SKM-1 (cell line): ENCODE results near the gene ZNF358.

Experiments used
- DNase-seq: peaks from one replicate; lab custom pipeline; 2025; ENCODE audit not compliant: unreplicated experiment; lab: John Stamatoyannopoulos, UW

Gene ZNF358

DNA sequence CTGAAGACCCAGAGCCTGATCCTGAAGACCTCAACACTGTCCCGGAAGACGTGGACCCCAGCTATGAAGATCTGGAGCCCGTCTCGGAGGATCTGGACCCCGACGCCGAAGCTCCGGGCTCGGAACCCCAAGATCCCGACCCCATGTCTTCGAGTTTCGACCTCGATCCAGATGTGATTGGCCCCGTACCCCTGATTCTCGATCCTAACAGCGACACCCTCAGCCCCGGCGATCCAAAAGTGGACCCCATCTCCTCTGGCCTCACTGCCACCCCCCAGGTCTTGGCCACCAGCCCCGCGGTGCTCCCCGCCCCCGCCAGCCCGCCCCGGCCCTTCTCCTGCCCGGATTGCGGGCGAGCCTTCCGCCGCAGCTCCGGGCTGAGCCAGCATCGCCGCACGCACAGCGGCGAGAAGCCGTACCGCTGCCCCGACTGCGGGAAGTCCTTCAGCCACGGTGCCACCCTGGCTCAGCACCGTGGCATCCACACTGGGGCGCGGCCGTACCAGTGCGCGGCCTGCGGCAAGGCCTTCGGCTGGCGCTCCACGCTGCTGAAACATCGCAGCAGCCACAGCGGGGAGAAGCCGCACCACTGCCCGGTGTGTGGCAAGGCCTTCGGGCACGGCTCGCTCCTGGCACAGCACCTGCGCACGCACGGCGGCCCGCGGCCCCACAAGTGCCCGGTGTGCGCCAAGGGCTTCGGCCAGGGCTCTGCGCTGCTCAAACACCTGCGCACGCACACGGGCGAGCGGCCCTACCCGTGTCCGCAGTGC, 3.6 kb downstream of the ZNF358 start:
- no peak for DNase-seq

DNA sequence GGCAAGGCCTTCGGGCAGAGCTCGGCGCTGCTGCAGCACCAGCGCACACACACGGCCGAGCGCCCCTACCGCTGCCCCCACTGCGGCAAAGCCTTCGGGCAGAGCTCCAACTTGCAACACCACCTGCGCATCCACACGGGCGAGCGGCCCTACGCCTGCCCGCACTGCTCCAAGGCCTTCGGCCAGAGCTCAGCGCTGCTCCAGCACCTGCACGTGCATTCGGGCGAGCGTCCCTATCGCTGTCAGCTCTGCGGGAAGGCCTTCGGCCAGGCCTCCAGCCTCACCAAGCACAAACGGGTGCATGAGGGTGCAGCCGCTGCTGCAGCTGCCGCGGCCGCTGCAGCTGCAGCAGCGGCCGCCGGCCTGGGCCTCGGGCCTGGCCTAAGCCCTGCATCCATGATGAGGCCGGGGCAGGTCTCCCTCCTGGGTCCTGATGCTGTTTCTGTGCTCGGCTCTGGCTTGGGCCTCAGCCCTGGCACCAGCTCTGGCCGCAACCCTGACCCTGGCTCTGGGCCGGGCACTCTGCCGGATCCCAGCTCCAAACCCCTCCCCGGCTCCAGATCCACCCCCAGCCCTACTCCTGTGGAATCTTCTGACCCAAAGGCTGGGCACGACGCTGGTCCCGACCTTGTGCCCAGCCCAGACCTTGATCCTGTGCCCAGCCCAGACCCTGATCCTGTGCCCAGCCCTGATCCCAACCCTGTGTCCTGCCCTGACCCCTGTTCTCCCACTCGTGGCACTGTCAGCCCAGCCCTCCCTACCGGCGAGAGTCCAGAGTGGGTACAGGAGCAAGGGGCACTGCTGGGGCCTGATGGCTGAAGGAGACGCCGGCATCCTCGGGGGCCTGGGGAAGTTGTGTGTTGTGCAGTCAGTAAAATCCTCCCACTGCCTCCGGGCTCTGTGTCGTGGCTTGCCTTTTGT, 4.5 kb downstream of the ZNF358 start:
- no peak for DNase-seq

DNA sequence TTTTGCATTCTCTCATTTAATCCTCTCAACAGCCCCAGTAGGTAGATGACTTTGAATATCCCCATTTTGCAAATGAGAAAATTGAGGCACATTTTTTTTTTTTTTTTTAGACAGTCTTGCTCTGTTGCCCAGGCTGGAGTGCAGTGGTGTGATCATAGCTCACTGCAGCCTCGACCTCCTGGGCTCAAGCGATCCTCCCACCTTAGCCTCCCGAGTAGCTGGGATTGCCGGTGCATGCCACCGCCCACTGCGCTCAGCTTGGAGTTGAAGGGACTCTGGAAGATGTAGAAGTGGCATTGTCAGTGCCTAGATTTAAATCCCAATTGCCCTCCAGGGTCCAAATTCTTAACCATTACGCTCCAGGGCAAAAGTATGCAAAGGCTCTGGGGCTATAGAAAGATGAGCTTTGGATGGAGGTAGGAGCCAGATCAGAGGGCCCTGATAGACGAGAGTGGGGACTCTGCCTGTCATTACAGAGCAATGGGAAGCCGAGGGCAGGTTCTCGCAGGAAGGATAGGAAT, 5.7 kb downstream of the ZNF358 start:
- DNase-seq = no peak

DNA sequence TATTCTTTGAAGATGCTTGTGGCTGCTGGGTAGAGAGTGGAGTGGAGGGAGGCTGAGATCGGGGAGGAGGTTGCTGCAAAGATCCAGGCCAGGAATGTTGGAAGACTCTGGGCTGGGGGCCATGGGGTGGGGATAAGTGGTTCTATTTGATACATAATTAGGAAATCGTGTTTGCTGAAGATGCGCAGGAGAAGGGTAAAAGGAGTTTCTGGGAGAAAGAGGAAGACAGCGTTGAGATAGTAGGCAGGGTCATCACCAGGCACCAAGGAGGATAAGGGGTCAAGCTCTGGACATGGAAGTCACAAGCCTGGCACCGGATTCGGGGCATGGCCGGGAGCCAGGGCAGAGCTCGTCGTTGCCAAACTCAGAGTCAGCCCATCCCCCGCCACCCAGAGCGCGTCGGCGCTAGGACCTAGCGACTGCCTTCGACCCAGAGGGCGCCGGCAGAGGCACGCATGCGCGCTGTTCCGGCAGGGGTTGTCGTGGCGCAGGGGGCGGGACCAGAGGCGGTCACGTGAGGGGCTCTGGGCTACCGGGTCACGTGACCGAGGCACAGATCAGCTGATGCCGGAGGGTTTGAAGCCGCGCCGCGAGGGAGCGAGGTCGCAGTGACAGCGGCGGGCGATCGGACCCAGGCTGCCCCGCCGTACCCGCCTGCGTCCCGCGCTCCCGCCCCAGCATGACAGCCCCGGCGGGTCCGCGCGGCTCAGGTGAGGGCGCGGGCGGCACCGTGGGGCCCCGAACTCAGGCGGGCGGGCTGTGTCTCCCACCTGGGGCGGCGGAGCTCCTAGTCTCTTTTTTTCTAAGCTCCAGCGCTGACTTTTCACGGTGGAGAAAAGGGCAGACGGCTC, 6.4 kb downstream of the ZNF358 start, which contains the start of gene MCOLN1:
Gene MCOLN1 (plus strand): TSS at position 553 of the 851 bp plus-strand sequence. CDS start 127 bp downstream, at position 680.
- peak; percentile 92 for DNase-seq

DNA sequence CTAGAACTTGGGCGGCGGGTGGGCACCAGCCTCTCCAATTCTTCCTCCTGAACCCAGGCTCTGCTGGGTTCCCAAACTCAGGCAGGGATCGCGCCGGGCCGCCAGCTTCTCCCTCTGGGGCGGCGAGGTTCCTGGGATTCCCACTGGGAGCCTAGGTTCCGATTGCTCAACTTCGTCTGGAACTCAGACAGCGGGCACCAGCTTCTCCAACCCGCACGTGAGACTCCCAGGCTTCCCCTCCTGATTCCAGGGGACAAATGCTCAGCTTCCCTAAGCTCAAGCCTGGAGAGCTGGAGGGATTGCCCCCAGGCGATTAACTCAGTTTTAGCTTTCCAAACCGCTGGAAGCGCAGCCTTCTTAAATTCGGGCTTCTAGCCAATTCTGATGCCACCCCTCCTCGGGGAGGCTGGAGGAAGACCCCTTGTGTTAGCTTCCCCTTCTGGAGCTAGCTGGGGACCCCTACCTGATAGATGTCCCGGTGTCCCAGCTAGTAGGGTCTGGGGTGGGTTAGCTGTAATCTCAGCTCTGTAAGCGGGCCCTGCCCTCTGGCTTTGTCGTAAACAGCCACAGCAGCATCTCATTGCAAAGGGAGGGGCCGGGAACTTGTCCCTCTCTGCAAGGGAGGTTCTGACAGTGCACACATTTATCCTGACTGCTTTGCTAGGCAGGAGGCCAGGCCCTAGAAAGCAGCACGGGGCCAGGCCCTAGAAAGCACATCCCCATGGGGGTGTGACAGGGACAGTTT, 7.2 kb downstream of the ZNF358 start:
- DNase-seq = no peak

DNA sequence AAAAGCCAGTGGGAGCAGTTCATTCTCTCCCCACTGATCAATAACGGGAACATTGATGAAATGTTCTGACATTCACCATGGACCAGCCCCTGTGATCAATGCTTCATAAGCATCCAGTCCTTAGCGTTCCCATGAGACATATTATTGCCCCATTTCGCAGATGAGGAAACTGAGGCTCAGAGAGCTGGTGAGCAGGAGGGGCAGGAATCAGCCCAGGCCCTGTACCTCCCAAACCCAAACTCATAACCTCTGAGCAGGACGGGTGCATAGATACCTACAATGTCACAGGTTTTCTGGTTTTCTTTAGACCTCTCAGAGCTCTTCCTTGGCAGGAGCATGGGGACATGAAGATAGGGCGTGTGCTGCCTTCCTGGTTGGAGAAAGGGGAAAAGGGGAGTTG, 8.6 kb downstream of the ZNF358 start:
- DNase-seq = no peak

DNA sequence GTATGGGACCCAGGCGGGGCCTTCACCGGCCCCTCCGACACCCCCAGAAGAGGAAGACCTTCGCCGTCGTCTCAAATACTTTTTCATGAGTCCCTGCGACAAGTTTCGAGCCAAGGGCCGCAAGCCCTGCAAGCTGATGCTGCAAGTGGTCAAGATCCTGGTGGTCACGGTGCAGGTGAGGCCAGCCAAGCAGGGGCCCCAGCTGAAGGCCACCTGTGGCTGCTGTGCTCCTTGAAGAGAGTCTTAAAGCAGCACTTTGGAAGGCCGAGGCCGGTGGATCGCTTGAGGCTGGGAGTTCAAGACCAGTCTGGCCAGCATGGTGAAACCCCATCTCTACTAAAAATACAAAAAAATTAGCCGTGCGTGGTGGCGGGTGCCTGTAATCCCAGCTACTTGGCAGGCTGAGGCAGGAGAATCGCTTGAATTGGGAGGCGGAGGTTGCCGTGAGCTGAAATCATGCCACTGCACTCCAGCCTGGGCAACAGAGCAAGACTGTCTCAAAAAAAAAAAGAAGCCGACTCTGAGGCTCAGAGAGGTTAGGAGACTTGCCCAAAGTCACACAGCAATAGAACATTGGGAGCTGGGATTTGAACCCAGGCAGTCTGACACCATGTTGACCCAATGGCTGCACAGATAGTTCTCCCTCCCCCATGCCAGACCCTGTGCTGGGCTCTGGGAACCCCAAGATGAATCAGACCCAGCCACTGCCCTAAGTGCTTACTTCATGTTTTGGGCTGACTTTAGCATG, 9.3 kb downstream of the ZNF358 start:
- no peak for DNase-seq

DNA sequence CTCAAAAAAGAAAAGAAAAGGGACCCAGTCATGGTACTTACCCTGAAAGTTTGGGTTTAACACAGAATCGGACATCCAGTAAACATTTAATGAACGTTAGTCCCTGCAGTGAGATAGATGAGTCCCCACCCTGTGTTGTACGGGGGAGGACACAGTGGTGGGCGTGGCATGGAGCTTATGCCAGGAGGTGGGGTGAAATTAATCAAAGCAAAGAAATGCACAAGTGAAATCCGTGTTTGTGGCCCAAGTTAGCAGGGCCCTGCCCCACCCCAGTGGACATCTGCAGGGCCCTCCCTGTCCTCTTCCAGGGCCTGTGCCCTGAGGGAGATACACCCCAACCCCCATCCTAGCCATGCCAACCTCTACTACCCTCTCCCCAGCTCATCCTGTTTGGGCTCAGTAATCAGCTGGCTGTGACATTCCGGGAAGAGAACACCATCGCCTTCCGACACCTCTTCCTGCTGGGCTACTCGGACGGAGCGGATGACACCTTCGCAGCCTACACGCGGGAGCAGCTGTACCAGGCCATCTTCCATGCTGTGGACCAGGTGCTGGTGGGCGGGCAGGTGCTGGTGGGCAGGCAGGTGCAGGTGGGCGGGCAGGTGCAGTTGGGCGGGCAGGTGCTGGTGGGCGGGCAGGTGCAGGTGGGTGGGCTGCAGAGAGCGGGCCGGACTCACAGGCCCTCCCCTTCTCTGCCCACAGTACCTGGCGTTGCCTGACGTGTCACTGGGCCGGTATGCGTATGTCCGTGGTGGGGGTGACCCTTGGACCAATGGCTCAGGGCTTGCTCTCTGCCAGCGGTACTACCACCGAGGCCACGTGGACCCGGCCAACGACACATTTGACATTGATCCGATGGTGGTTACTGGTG, 10.4 kb downstream of the ZNF358 start:
- DNase-seq = no peak

DNA sequence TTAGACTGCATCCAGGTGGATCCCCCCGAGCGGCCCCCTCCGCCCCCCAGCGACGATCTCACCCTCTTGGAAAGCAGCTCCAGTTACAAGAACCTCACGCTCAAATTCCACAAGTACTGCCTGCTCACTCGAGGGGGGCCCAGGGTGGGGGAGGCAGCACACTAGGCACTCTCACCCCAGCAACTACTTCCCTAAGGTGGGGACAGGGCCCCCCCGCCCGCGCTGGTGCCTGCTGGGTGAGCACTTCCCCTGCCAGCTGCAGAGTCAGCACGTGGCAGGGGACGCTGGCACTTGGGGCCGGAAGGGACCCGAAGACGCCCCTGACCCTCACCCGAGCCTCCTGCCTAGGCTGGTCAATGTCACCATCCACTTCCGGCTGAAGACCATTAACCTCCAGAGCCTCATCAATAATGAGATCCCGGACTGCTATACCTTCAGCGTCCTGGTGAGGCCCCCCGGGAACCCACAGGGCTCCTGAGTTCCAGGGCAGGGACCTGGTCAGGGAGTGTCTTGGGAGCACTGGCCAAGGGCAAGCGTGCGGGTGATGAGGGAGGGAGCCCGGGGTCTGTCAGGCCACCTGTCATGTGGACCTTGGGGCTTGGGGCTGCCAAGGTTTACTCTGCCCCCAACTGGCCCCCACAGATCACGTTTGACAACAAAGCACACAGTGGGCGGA, 11.8 kb downstream of the ZNF358 start:
- DNase-seq = no peak

DNA sequence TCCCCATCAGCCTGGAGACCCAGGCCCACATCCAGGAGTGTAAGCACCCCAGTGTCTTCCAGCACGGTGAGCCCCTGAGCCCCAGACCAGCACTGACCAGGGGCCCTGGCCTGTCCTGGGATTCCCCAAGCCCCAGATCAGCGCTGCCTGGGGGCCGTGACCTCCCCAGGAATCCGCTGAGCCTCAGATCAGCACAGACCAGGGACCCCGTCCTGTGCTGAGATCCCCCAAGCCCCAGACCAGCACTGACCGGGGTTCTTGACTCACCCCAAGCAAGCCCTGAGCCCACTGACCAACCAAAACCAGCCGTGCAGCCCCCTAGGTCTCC, 12.3 kb downstream of the ZNF358 start:
- no peak for DNase-seq

DNA sequence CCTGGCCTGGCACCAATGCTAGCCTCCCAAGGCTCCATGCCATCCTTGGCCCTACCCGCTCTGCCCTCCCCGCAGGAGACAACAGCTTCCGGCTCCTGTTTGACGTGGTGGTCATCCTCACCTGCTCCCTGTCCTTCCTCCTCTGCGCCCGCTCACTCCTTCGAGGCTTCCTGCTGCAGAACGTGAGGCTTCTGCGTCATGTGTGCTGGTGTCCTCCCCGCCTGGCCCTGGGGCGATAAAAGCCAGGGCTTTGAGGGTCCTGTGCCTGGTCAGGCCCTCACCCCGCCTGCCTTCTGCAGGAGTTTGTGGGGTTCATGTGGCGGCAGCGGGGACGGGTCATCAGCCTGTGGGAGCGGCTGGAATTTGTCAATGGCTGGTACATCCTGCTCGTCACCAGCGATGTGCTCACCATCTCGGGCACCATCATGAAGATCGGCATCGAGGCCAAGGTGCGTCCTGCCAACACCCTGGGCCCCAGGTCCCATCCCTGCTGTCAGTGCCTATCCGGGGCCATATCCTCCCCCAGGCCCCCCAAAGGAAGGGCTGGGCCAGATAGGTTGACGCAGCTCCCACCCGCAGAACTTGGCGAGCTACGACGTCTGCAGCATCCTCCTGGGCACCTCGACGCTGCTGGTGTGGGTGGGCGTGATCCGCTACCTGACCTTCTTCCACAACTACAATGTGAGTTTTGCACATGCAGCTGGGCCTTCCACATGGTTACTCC, 12.8 kb downstream of the ZNF358 start:
- no peak for DNase-seq

DNA sequence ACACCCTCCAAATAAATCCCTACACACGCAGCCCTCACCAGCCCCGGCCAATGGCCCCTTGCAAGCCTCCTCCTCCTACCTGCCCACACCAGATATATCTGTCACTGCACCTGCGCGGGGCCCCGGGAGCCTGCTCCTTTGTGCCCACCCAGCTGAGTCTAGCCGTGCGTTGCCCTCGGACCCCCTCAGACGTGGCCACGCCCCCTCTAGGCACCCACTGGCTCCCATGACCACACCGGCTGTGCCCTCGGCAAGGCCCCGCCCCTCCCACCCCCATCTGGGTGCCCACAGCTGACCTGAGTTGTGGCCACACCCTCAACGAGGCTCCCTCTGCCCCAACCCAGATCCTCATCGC, 13.3 kb downstream of the ZNF358 start:
- no peak for DNase-seq

DNA sequence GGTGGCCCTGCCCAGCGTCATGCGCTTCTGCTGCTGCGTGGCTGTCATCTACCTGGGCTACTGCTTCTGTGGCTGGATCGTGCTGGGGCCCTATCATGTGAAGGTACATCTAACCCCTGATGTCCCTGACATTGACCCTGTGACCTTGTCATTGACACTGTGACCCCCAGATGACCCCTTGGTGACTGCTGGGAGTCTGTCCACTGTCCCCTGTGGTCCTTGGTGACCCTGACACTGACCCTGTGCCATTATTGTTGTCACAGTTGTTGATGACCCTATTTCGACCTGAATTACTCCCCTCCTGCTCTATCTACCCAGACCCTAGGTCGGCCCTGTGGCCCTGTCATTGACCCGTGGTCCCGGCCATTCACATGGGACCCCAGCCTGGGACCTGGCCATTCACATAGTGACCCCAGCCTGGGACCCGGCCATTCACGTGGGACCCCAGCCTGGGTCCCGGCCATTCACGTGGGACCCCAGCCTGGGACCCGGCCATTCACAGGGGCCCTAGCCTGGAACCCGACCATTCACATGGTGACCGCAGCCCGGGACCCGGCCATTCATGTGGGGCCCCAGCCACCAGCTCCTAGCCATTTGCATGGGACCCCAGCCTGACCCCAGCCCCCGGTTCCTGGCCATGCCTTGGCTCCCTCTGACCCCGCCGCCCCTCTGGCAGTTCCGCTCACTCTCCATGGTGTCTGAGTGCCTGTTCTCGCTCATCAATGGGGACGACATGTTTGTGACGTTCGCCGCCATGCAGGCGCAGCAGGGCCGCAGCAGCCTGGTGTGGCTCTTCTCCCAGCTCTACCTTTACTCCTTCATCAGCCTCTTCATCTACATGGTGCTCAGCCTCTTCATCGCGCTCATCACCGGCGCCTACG, 13.9 kb downstream of the ZNF358 start:
- DNase-seq = no peak

DNA sequence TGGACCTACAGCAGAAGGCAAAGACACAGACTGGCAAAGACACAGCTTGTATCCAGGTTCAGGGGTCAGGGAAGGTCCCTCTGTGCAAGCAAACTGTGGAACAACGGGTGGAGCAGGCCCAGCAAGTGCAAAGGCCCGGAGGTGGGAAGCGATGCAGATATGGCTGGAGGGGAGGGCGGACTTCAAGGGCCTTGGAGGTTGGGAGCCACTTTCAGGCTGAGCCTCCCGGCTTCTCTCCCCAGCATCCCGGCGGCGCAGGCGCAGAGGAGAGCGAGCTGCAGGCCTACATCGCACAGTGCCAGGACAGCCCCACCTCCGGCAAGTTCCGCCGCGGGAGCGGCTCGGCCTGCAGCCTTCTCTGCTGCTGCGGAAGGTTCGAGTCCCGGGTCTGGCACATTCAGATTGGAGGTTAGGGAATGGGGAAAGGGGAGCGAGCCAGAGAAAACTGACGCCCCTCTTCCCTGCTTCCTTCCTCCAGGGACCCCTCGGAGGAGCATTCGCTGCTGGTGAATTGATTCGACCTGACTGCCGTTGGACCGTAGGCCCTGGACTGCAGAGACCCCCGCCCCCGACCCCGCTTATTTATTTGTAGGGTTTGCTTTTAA, 17.5 kb downstream of the ZNF358 start:
- DNase-seq = no peak

DNA sequence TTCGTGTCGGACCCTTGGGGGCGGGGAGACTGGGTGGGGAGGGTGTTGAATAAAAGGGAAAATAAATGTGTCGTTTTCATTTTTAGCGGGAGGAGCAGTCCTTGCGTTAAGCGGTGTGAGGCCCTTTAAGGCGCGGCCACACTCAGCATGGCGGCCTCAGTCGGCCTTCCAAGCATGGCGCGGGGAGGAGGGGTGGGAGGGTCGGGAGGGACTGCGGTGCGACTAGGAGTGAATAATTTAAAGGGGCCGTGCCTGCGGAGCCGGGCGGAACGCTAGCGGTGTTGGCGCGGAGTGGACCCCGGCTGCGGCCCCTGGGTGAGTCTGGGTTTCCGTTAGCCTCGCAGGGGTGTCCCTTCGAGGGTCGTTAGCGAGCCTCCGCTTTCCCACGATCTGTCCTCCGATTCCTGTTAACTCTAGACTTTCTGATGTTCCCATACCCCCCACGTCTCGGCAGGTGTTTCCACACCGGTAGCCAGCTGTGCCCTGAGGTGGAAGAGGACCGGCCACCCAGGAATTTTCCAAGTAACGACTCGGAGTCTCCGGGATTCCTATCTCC, 18.1 kb downstream of the ZNF358 start:
- DNase-seq = no peak

DNA sequence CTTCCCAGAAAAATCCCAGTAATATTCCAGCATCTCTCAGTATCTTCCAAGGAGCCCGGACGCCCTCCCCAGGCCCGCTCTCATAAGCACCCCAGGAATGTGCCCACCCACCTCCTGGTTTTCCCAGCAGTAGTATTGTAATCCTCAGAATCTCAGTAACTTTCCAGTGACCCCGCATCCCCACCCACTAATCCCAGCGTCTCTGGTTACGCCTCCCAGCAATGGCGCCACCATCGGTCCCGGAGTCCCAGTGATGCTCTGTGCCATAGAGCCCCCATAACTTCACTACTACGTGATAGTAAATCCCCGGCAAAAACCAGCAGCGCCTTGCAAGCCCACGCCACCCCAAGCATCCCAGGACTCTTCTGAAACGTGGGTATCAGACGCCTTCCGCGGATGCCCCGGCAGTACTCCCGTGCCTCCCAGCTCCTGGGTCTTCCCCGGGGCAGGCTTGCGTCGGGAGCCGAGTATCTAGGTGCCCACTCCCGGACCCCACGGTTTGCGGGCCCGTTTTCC, 18.7 kb downstream of the ZNF358 start:
- DNase-seq = no peak
